GM19023 (cell line): ENCODE results near the gene NFAM1.

Experiments used
- ATAC-seq: cut with Tn5 transposase; IDR thresholded peaks from one replicate; pipeline ENCODE4 v1.9.1; 2021; ENCODE audit warnings: mild to moderate bottlenecking, moderate library complexity; ENCODE audit not compliant: unreplicated experiment

Gene NFAM1

DNA sequence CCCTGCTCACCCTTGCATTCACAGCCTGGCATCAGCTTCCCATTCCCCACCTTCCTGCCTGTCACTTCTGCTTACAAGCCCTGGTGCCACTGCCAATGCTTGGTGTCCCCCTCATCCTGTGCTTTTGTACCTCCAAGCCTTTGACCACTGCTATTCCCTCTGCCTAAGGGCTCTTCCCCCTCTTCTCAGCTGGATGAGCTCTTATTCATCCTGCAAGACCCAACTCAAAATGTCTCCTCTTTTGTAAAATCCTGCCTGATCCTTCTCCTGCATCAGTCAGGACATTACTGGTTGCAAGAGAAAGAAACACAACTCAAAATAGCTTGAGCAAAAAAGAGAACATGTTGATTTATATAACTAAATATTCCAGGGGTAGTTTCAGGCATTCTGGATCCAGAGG lies 94.8 kb downstream of the NFAM1 start:
- ATAC-seq, result no peak

DNA sequence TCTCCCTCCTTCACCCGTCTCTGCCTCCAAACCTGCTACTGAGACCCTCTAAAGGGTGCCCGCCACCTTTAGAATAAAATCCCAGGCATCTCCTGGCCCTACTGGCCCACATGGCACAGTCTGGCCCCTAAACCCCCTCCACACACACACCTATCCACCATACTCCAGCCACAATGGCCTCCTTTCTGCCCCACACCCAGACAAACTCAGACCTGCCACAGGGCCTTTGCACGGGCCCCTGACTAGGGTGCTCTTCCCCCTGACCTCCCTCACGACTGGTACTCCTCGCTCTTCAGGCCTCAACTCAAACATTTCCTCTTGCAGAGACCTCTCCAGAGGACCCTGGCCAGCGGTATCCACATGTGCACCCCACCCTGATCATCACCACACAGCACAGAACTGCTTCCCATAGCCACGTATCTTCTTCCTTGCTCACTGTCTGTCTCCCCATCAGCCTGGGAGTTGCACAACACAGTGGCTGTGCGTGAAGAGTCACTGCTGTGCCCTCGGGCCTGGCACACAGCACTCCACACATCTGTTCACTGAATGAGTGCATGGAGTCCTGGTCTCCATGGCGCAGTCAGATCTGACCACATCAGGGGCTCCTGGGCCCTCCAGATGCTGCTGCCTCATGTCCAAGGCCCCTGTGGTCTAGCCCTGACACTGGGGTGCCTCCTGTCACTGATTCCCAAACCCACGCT lies 95.5 kb downstream of the NFAM1 start:
- no peak for ATAC-seq

DNA sequence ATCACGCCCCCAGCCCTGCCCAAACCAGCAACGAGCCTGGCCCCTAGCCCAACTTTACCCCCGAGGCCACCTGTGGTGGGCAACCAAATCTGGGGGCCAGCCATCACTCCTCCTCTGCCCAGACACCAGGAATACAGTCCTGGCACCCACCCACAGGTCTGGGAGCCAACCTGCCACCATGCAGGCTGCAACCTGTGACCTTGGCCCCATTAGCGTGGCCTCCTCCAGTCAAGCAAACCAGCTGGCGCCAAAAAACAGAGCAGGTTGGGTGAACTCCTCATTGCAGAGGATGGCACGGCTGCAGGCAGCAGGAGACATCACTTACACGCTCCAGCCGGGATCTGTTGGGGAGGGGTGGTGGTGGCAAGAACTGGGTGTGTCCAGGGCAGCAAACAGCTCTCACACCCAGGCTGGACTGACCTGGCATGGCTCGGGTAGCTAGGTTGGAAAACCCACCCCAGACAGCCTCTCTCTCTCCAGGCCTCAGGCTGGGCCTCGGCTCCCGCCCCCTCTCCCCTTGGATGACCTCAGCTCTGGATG lies 96.3 kb downstream of the NFAM1 start:
- ATAC-seq, result no peak

DNA sequence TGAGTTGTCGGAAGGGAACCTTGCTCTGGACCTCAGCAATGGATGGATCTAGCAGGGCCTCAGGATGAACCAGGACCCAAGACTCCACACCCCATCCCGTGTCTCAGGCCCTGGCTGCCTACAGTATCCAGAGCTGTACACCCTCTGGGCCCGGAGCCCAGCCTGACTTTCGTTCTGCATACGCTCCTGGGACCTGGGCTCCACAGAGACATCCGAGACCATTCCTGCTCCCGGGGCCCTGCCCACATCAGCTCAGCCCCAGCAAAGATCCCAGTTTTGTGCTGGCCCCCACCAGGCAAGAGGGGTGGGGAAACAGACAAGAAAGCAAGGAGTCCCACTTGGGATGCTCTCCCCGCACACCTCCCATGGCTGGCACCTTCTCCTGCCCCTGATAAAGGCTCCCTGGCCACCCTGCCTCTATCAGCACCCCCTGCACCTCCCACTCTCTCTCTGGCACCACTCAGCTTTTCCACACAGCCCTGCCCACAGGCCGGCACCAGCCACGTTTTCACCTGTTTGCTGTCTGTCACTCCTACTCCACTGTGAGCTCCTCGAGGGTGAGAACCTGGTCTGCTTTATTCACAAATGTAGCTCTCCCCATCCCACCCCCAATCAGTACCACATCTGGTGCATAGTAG lies 97.2 kb downstream of the NFAM1 start:
- ATAC-seq, result no peak

DNA sequence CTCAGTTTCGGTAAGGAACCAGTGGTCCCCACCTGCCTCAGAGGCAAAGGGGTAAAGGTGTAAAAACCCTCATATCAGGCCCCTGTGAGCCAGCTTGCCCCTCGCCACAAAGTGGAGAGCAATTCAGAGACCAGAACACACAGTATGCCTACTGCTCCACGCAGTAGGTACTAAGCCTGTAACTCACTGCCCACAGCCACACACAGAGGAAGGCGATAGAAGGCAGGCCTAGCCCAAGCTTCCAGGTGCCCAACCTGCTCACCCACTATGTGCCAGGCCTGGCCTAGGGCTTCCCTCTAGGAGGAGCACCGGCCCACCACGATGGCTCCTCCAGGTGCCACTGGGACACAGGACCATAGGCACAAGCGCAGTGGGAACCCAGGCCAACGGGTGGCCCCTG lies 98.7 kb downstream of the NFAM1 start:
- ATAC-seq, result no peak

DNA sequence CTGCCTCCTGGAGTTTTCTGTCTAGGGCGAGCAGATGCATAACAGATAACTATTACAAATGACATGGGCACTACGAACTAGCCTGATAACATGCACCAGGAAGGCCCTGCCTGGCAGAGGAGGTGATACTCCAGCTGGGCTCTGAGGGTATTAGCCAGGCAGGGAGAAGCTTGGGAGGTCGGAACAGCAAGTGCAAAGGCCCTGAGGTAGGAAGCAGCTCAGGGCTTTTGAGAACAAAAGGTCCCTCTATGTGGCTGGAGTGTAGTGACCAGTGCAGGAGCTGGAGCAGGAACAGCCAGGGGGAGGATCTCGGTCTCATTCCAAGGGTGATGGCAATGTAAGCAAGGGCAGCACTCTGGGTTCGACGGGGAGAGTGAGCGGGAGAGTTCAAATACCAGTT lies 100.1 kb downstream of the NFAM1 start:
- no peak for ATAC-seq

DNA sequence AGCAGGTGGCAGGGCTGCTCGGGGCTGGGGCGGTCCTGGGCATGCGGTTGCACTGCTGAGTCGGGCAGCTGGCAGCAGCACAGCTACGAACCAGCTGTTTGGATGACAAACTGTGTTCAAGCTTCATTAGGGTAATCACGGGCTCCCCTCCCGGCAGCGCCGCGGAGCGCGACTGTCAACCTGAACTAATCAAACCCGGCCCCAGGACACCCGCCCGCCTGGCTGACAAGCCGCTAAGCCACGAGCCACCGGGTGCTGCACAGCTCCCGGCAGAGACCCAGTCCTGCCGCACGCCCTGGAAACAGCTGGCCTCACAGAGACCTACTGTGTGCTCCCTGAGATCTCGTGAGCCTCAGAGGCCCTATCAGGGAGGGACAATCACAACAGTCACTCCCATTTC lies 101.2 kb downstream of the NFAM1 start:
- no peak for ATAC-seq
